Keratinocyte (primary cell): Measurements from ENCODE around the gene PRSS21. TPM values are rescaled to one million over a fixed set of nuclear protein-coding genes. Genes with fewer than 3 reads are reported as not detected.

Source experiments
- DNase-seq: peaks from one replicate; pipeline ENCODE4 v3.0.0-alpha.2; 2011; ENCODE audit warnings: low read depth, missing footprints, low spot score
- FAIRE-seq: peaks from 2 replicates; lab custom pipeline; 2011; peaks lifted over from hg19 to GRCh38; lab: Jason Lieb, UNC
- H2AFZ ChIP-seq: 2 replicates; pipeline ENCODE4 v1.6.0; 2012; ENCODE audit warnings: low read length, control low read depth, inconsistent platforms; ENCODE audit not compliant: control insufficient read depth
- H3K27ac ChIP-seq: 2 replicates; pipeline ENCODE4 v1.5.1; 2011; ENCODE audit warnings: low read length; ENCODE audit not compliant: control insufficient read depth, insufficient read depth
- H3K27me3 ChIP-seq: 3 replicates; pipeline ENCODE4 v1.6.0; 2011; ENCODE audit warnings: low read length; ENCODE audit not compliant: control insufficient read depth, insufficient read depth; ENCODE audit errors: extremely low read depth
- H3K36me3 ChIP-seq, 2 experiments: 2 replicates in 1 of 2; 3 replicates in 1 of 2; pipeline ENCODE4 v1.5.1; 2011; ENCODE audit warnings: low read length in 2 of 2, mild to moderate bottlenecking in 1 of 2; ENCODE audit not compliant: control insufficient read depth in 2 of 2, insufficient read depth in 2 of 2; ENCODE audit errors: extremely low read depth in 1 of 2
- H3K4me1 ChIP-seq: 3 replicates; pipeline ENCODE4 v1.5.1; 2011; ENCODE audit warnings: low read length; ENCODE audit not compliant: control insufficient read depth, insufficient read depth; ENCODE audit errors: extremely low read depth
- H3K4me2 ChIP-seq: 3 replicates; pipeline ENCODE4 v1.6.0; 2011; ENCODE audit warnings: low read depth, low read length; ENCODE audit not compliant: control insufficient read depth, insufficient read depth; ENCODE audit errors: extremely low read depth
- H3K4me3 ChIP-seq, 3 experiments: fragments of 200-600 bp in 1 of 3; sonication (generic) in 1 of 3; 2 replicates in 2 of 3; 3 replicates in 1 of 3; pipeline ENCODE4 v1.5.1; 2011 to 2016; ENCODE audit warnings: low read length in 3 of 3, mild to moderate bottlenecking in 3 of 3, control low read depth in 2 of 3, inconsistent platforms in 1 of 3, low read depth in 1 of 3, mixed read lengths in 1 of 3, mixed run types in 1 of 3, moderate library complexity in 1 of 3; ENCODE audit not compliant: control insufficient read depth in 2 of 3, insufficient read depth in 2 of 3; ENCODE audit errors: extremely low read depth in 1 of 3
- H3K79me2 ChIP-seq: 2 replicates; pipeline ENCODE4 v1.6.0; 2012; ENCODE audit warnings: low read length; ENCODE audit not compliant: control insufficient read depth, insufficient read depth
- H3K9ac ChIP-seq: 3 replicates; pipeline ENCODE4 v1.6.0; 2011; ENCODE audit warnings: low read length; ENCODE audit not compliant: control insufficient read depth, insufficient read depth; ENCODE audit errors: extremely low read depth
- H3K9me1 ChIP-seq: 3 replicates; pipeline ENCODE4 v1.6.0; 2011; ENCODE audit warnings: low read length; ENCODE audit not compliant: control insufficient read depth, insufficient read depth; ENCODE audit errors: extremely low read depth
- H3K9me3 ChIP-seq: 2 replicates; pipeline ENCODE4 v1.5.1; 2012; ENCODE audit warnings: low read depth, low read length; ENCODE audit not compliant: control insufficient read depth
- H4K20me1 ChIP-seq: 3 replicates; pipeline ENCODE4 v1.6.0; 2011; ENCODE audit warnings: low read length; ENCODE audit not compliant: control insufficient read depth, insufficient read depth; ENCODE audit errors: extremely low read depth
- EZH2 ChIP-seq: IDR thresholded peaks from one replicate; pipeline ENCODE4 v1.6.1; 2012; ENCODE audit warnings: inconsistent platforms, mild to moderate bottlenecking, low read length, moderate library complexity
- dilution Hi-C: fragments of 300-500 bp; cut with MboI; formaldehyde crosslinking; loops from one replicate; pipeline ENCODE4 v1.7.0; 2020; ENCODE audit warnings: low sequenced_read_pairs; ENCODE audit not compliant: extremely low pct_ligation_motif_present
- polyA plus RNA-seq, 5 experiments: library from polyadenylated mRNA; depleted of rRNA in 3 of 5; stranded (reverse) in 3 of 5; stranded (forward) in 1 of 5; unstranded in 1 of 5; fragments of >200 nt; gene quantifications; 1 replicate in 1 of 5; 2 replicates in 3 of 5; 3 replicates in 1 of 5; pipeline versions ENCODE4 v1.2.1 to v1.2.3, GENCODE V29; 2011 to 2012; ENCODE audit warnings: missing spikeins in 2 of 5, low read depth in 1 of 5, low replicate concordance in 1 of 5
- TF ChIP-seq, protein P1 (sequence below), 3 experiments: IDR thresholded peaks in 1 of 3; conservative IDR thresholded peaks in 1 of 3; optimal IDR thresholded peaks in 1 of 3; 2 replicates in 2 of 3; 3 replicates in 1 of 3; pipeline versions ENCODE3 to v1.5.1; 2011; ENCODE audit warnings: low read length in 3 of 3, mild to moderate bottlenecking in 3 of 3, moderate library complexity in 2 of 3, control low read depth in 1 of 3, inconsistent platforms in 1 of 3; ENCODE audit not compliant: insufficient read depth in 2 of 3; ENCODE audit errors: extremely low read depth in 1 of 3

Gene PRSS21
- polyA plus RNA-seq, 1 donor (not counting 4 experiments of a cell fraction or from before 2014, with no cell fraction given): 0.52 TPM

DNA sequence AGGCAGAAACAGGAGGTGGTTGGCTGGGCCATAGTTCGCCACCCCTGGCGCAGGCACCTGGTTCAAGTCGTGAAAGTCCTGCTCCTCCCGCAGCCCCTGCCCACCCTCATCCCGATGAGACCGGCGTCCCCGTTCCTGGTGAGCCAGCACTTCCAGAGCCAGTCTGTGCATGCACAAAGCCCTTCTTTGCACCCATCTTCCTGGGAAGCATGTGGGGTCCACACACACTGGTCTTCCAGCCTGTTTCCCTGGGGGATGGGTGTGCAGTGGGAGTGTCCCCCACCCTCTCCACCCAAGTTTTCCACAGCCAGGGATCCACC is 11.4 kb downstream of the PRSS21 start:
- Histone ChIP-seq H3K4me2 (no peak overlapping the region), H3K9ac (no peak overlapping the region), H3K4me3 (no peak overlapping the region), H3K9me1 (no peaks in the 10 kb centered on the region), H3K27ac (no peak overlapping the region), H3K4me1 (peaks cover 13% of the 10 kb centered on the region), H3K9me3 (no peaks in the 10 kb centered on the region), H4K20me1 (no peaks in the 10 kb centered on the region), H3K27me3 (peaks cover 66% of the 10 kb centered on the region), H2AFZ (no peak overlapping the region), H3K79me2 (no peaks in the 10 kb centered on the region), H3K36me3 (no peaks in the 10 kb centered on the region)
- dilution Hi-C loops: no loop called here
- no peak for TF ChIP-seq EZH2
- TF ChIP-seq, protein P1, sequence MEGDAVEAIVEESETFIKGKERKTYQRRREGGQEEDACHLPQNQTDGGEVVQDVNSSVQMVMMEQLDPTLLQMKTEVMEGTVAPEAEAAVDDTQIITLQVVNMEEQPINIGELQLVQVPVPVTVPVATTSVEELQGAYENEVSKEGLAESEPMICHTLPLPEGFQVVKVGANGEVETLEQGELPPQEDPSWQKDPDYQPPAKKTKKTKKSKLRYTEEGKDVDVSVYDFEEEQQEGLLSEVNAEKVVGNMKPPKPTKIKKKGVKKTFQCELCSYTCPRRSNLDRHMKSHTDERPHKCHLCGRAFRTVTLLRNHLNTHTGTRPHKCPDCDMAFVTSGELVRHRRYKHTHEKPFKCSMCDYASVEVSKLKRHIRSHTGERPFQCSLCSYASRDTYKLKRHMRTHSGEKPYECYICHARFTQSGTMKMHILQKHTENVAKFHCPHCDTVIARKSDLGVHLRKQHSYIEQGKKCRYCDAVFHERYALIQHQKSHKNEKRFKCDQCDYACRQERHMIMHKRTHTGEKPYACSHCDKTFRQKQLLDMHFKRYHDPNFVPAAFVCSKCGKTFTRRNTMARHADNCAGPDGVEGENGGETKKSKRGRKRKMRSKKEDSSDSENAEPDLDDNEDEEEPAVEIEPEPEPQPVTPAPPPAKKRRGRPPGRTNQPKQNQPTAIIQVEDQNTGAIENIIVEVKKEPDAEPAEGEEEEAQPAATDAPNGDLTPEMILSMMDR (optimal IDR thresholded peaks at IDR 0.05 in 1 of 3, IDR thresholded peaks at IDR 0.05 in 1 of 3, conservative IDR thresholded peaks at IDR 0.05 in 1 of 3; ENCODE audit: extremely low read depth in 1 of 3, insufficient read depth in 2 of 3, low read length in 3 of 3): no peak
- DNase-seq (no peak), FAIRE-seq (no peak)

DNA sequence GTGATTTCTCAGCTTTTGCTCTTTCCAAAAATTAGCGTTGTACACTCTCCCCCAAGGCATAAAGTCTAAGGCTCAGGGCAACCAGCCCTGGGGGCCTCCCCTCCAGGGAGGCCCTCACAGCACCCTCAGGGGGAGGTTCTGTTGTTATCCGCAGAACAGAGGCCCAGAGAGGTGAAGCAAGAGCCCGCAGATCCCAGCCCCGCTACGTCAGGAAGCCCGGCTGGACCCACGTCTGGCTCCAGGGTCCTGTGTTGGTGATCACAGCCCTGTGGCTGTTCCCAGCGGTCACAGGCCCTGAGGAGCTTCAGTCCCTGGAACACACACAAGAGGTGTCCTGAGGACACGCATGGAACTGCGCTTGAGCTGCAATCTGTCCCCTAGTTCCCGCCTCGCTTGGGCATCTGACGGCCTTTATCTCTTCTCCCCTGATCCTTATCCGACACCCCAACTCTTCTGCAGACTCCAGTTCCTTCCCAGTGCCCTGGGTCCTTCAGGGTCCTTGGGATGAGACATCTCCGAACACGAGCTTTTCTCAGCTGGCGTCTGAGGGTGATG is 11.9 kb downstream of the PRSS21 start:
- H3K27me3 ChIP-seq: peaks cover 68% of the 10 kb centered on the region
- FAIRE-seq: no peak

More for the DNA sequence above, 11.9 kb downstream of the PRSS21 start:
- Histone ChIP-seq H3K27ac (no peak overlapping the region), H3K36me3 (no peaks in the 10 kb centered on the region), H3K4me3 (no peak overlapping the region), H3K4me2 (no peak overlapping the region), H3K9ac (no peak overlapping the region), H3K4me1 (peaks cover 13% of the 10 kb centered on the region), H3K9me3 (no peaks in the 10 kb centered on the region), H3K9me1 (no peaks in the 10 kb centered on the region), H4K20me1 (no peaks in the 10 kb centered on the region), H3K79me2 (no peaks in the 10 kb centered on the region), H2AFZ (no peak overlapping the region)
- dilution Hi-C loops: no loop called here
- DNase-seq: no peak
- no peak for TF ChIP-seq EZH2
- TF ChIP-seq, protein P1 (optimal IDR thresholded peaks at IDR 0.05 in 1 of 3, IDR thresholded peaks at IDR 0.05 in 1 of 3, conservative IDR thresholded peaks at IDR 0.05 in 1 of 3; ENCODE audit: extremely low read depth in 1 of 3, insufficient read depth in 2 of 3, low read length in 3 of 3): no peak
